GM19397 (cell line): Measurements from ENCODE around the gene CD248.
"Not testable (repeated sequence)": the region's sequence is repeated elsewhere in the genome, so short reads cannot be mapped to it uniquely, and the experiment has no call there.

ENCODE experiments used
- ATAC-seq: cut with Tn5 transposase; IDR thresholded peaks from one replicate; pipeline ENCODE4 v1.9.1; 2021; ENCODE audit warnings: mild to moderate bottlenecking, moderate library complexity; ENCODE audit not compliant: unreplicated experiment

CD248 gene

GRCh38 chr11:66277064-66277463, 39.8 kb downstream of the CD248 start:
- ATAC-seq: not testable (repeated sequence)

GRCh38 chr11:66276619-66277018, 40.2 kb downstream of the CD248 start:
- ATAC-seq: not testable (repeated sequence)

GRCh38 chr11:66275984-66276612, 40.7 kb downstream of the CD248 start:
- ATAC-seq: no peak

- ATAC-seq: no peak
Measured at GRCh38 chr11:66275396-66275795, 41.4 kb downstream of the CD248 start.

GRCh38 chr11:66274219-66274618, 42.6 kb downstream of the CD248 start:
- no peak for ATAC-seq

- ATAC-seq: no peak
Measured at GRCh38 chr11:66272596-66272995, 44.2 kb downstream of the CD248 start.

GRCh38 chr11:66271816-66272215, 45.0 kb downstream of the CD248 start:
- ATAC-seq: no peak

- ATAC-seq: no peak
Measured at GRCh38 chr11:66268952-66269905, 47.6 kb downstream of the CD248 start.

- ATAC-seq: peak; percentile 79
Measured at GRCh38 chr11:66268244-66268951, 48.4 kb downstream of the CD248 start, which contains the start of gene RAB1B. Gene RAB1B (plus strand): TSS chr11:66268639. CDS start chr11:66268680, 41 bp downstream.

GRCh38 chr11:66267379-66268243, 49.2 kb downstream of the CD248 start:
- peak; percentile 40 for ATAC-seq

GRCh38 chr11:66267039-66267378, 49.8 kb downstream of the CD248 start:
- ATAC-seq: no peak

- ATAC-seq: no peak
Measured at GRCh38 chr11:66266378-66267038, 50.3 kb downstream of the CD248 start.

GRCh38 chr11:66265531-66266377, 51.1 kb downstream of the CD248 start:
- no peak for ATAC-seq

- no peak for ATAC-seq
Measured at GRCh38 chr11:66264914-66265313, 51.9 kb downstream of the CD248 start.
